GM18870 (cell line): Measurements from ENCODE around the gene PLD3.
"Not testable (repeated sequence)": the region's sequence is repeated elsewhere in the genome, so short reads cannot be mapped to it uniquely, and the experiment has no call there.

ENCODE experiments used
- ATAC-seq: cut with Tn5 transposase; IDR thresholded peaks from one replicate; pipeline ENCODE4 v1.9.1; 2021; ENCODE audit warnings: moderate library complexity; ENCODE audit not compliant: unreplicated experiment

PLD3 gene

GRCh38 chr19:40331052-40331451 lies 17.4 kb upstream of the PLD3 start:
- no peak for ATAC-seq

GRCh38 chr19:40332669-40333068 lies 15.8 kb upstream of the PLD3 start:
- ATAC-seq: no peak

- ATAC-seq: not testable (repeated sequence)
Measured at GRCh38 chr19:40333083-40333482, 15.4 kb upstream of the PLD3 start.

GRCh38 chr19:40335101-40335500 lies 13.4 kb upstream of the PLD3 start:
- no peak for ATAC-seq

- ATAC-seq: no peak
Measured at GRCh38 chr19:40335855-40336600, 12.5 kb upstream of the PLD3 start.

GRCh38 chr19:40336601-40336900 lies 11.9 kb upstream of the PLD3 start:
- no peak for ATAC-seq

GRCh38 chr19:40337107-40337506 lies 11.4 kb upstream of the PLD3 start:
- ATAC-seq: no peak

- ATAC-seq: no peak
Measured at GRCh38 chr19:40337594-40337993, 10.9 kb upstream of the PLD3 start.

GRCh38 chr19:40339018-40339728 lies 9.3 kb upstream of the PLD3 start:
- ATAC-seq: no peak

- no peak for ATAC-seq
Measured at GRCh38 chr19:40341601-40342482, 6.7 kb upstream of the PLD3 start.

GRCh38 chr19:40342644-40343311 lies 5.7 kb upstream of the PLD3 start:
- no peak for ATAC-seq

- ATAC-seq: no peak
Measured at GRCh38 chr19:40344422-40344821, 4.1 kb upstream of the PLD3 start.

GRCh38 chr19:40348961-40349507 lies 539 bp downstream of the PLD3 start:
- no peak for ATAC-seq

- ATAC-seq: no peak
Measured at GRCh38 chr19:40355975-40356680, 7.6 kb downstream of the PLD3 start.

- ATAC-seq: no peak
Measured at GRCh38 chr19:40356681-40357595, 8.4 kb downstream of the PLD3 start.

- ATAC-seq: no peak
Measured at GRCh38 chr19:40357640-40358039, 9.1 kb downstream of the PLD3 start.

GRCh38 chr19:40358773-40359172 lies 10.3 kb downstream of the PLD3 start:
- no peak for ATAC-seq

- no peak for ATAC-seq
Measured at GRCh38 chr19:40360020-40360707, 11.7 kb downstream of the PLD3 start.
